K562 (cell line): Measurements from ENCODE around the gene CCDC136. TPM values are rescaled to one million over a fixed set of nuclear protein-coding genes. Genes with fewer than 3 reads are reported as not detected.
A peak's percentile ranks its signal among the peaks of the same experiment; 100 is the strongest.

Source experiments
- ARID2 ChIP-seq: fragments of 450-650 bp; IDR thresholded peaks from 2 replicates; pipeline ENCODE4 v1.6.1; 2017; ENCODE audit warnings: antibody characterized with exemption, mild to moderate bottlenecking
- BRD4 ChIP-seq: fragments of 200-600 bp; sonication (generic); IDR thresholded peaks from 2 replicates; pipeline ENCODE4 v1.6.1; 2017; ENCODE audit warnings: inconsistent platforms
- GABPB2 ChIP-seq: fragments of 250-450 bp; sonication (Bioruptor Pico); conservative IDR thresholded peaks from 2 replicates; pipeline ENCODE4 v1.5.1; 2021; ENCODE audit warnings: mild to moderate bottlenecking
- HDAC8 ChIP-seq: fragments of 450-650 bp; IDR thresholded peaks from 2 replicates; pipeline ENCODE4 v1.6.1; 2016; ENCODE audit warnings: mild to moderate bottlenecking, missing genetic modification characterization, moderate library complexity, missing compliant biosample characterization
- HEY1 ChIP-seq: fragments of 250-450 bp; sonication (Bioruptor Pico); IDR thresholded peaks from 2 replicates; pipeline ENCODE4 v1.5.0; 2020; ENCODE audit warnings: mild to moderate bottlenecking, moderate library complexity, borderline replicate concordance
- IRF2 ChIP-seq: sonication (generic); formaldehyde crosslinking; IDR thresholded peaks from 2 replicates; pipeline ENCODE4 v1.8.1; 2022; ENCODE audit warnings: mild to moderate bottlenecking, missing genetic modification reagents
- SRSF1 ChIP-seq: fragments of 200-400 bp; formaldehyde crosslinking; IDR thresholded peaks from 2 replicates; pipeline ENCODE4 v1.6.1; 2017; ENCODE audit warnings: mild to moderate bottlenecking, low read depth, low read length, moderate library complexity
- SRSF7 ChIP-seq: fragments of 200-400 bp; formaldehyde crosslinking; optimal IDR thresholded peaks from 2 replicates; pipeline ENCODE3; 2017; ENCODE audit warnings: mild to moderate bottlenecking, low read depth, low read length
- TCFL5 ChIP-seq: fragments of 250-450 bp; sonication (Bioruptor Pico); conservative IDR thresholded peaks from 2 replicates; pipeline ENCODE4 v1.6.1; 2021; ENCODE audit warnings: mild to moderate bottlenecking, moderate library complexity, matching md5 sums
- TRIM28 ChIP-seq: fragments of 450-650 bp; IDR thresholded peaks from 2 replicates; pipeline ENCODE4 v1.6.1; 2017
- USF1 ChIP-seq: sonication (generic); formaldehyde crosslinking; IDR thresholded peaks from 2 replicates; pipeline ENCODE4 v1.9.0; 2022; ENCODE audit warnings: mild to moderate bottlenecking, missing genetic modification reagents
- ZC3H4 ChIP-seq: sonication (generic); formaldehyde crosslinking; IDR thresholded peaks from 2 replicates; pipeline ENCODE4 v1.9.0; 2021; ENCODE audit warnings: missing genetic modification reagents, borderline replicate concordance
- ZKSCAN1 ChIP-seq: fragments of 150-350 bp; IDR thresholded peaks from 2 replicates; pipeline ENCODE4 v1.6.1; 2016; ENCODE audit warnings: low read depth, low read length
- ZKSCAN3 ChIP-seq: fragments of 250-450 bp; sonication (Bioruptor Pico); IDR thresholded peaks from 2 replicates; pipeline ENCODE4 v1.4.0; 2020
- ZNF174 ChIP-seq: fragments of 250-450 bp; sonication (Bioruptor Pico); IDR thresholded peaks from 2 replicates; pipeline ENCODE4 v1.4.0; 2020; ENCODE audit warnings: mild to moderate bottlenecking
- ZNF23 ChIP-seq: fragments of 250-450 bp; sonication (Bioruptor Pico); IDR thresholded peaks from 2 replicates; pipeline ENCODE4 v1.4.0; 2020; ENCODE audit warnings: mild to moderate bottlenecking
- ZNF395 ChIP-seq: fragments of 200-800 bp; sonication (Bioruptor generic); IDR thresholded peaks from 2 replicates; pipeline ENCODE4 v1.6.1; 2017; ENCODE audit warnings: missing genetic modification characterization, missing compliant biosample characterization
- ZNF407 ChIP-seq: fragments of 450-650 bp; IDR thresholded peaks from 2 replicates; pipeline ENCODE4 v1.6.1; 2016; ENCODE audit warnings: low read depth
- polyA plus RNA-seq, 8 experiments: library from polyadenylated mRNA; depleted of rRNA in 4 of 8; stranded (reverse) in 5 of 8; unstranded in 3 of 8; fragments of >200 nt; fragmentation: Nextera tagmentation in 2 of 8; fragmentation: Illumina TruSeq in 1 of 8; extraction: Ambion mirVana in 2 of 8; extraction: Trizol in 1 of 8; gene quantifications; 2 replicates each; pipeline versions ENCODE4 v1.2.1 to v1.2.3, GENCODE V29; 2011 to 2014; ENCODE audit warnings: inconsistent platforms in 1 of 8, missing spikeins in 1 of 8
- total RNA-seq, 7 experiments: library from RNA; depleted of rRNA in 6 of 7; stranded (reverse); fragments of >200 nt in 6 of 7; fragmentation: Illumina TruSeq in 2 of 7; extraction: Trizol in 2 of 7; gene quantifications; 2 replicates each; pipeline versions ENCODE4 v1.2.1 to v1.2.3, GENCODE V29; 2011 to 2021; ENCODE audit warnings: low replicate concordance in 1 of 7

The CCDC136 gene
- total and polyA plus RNA-seq, 9 of the 15 experiments (the other 6 are each of a cell fraction or from before 2014, with no cell fraction given) = 2.4 to 40.8 (median 26.5) TPM

- no peak for TF ChIP-seq ZNF407
- TF ChIP-seq ZC3H4 (CRISPR knock-in tag) = no peak
- TF ChIP-seq HEY1 (CRISPR knock-in tag) = no peak
- TF ChIP-seq ZNF174 (CRISPR knock-in tag) = no peak
- no peak for TF ChIP-seq ZNF23 (CRISPR knock-in tag)
- no peak for TF ChIP-seq SRSF1
- TF ChIP-seq GABPB2 (CRISPR knock-in tag) = no peak
- no peak for TF ChIP-seq SRSF7
- TF ChIP-seq BRD4 = no peak
- no peak for TF ChIP-seq USF1
- TF ChIP-seq ZKSCAN3 (CRISPR knock-in tag) = no peak
- no peak for TF ChIP-seq HDAC8 (tag)
- TF ChIP-seq IRF2 = no peak
- TF ChIP-seq ZKSCAN1 = no peak
- TF ChIP-seq ZNF395 (CRISPR knock-in tag) = peak; percentile 72; the same call in 1 of the 2 replicates
- TF ChIP-seq TCFL5 (CRISPR knock-in tag) = no peak
- no peak for TF ChIP-seq ARID2
- TF ChIP-seq TRIM28 = 0 out of 2 replicates have a peak, but pooled peaks have one; percentile 18
Measured at GRCh38 chr7:128812514-128813168, 20.9 kb downstream of the CCDC136 start (continued).
